ENCODE data around the gene CSF1. TPM values are rescaled to one million over a fixed set of nuclear protein-coding genes. Genes with fewer than 3 reads are reported as not detected.

CSF1 gene
- total RNA-seq, 4 donors from 2014 or later = 7.6 to 34.8 (median 15.9) TPM

DNA sequence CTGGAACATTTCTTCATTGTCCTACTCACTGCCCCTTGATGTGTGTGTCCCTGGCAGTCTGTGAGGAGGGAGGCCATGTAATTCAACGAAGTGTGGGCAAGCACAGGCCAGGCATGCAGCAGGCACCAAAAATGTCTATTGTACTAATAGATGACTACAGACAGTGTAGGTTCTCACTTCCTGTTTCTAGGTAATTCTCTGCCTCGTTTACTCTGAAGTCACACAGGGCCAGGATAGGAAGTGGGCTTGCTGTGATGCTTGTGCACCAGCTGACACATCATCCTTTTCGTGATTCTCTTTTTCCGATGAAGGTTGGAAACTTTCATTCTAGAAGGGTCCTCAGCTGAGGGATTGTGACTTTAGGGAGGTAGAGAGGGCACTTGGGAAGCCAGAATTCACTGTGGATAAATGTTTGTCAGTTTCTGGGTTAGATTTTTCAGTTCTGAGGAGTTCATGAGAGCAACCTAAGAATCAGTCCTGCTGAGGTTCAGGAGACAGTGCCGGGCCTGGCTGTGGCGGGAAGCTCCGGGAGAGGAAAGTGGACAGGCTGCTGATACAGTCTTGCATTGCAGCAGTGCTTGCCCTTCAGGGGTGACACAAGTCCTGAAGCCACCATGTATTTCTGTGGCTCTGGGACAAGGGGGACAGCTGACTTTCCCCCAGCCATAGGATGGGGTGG lies 4.3 kb upstream of the CSF1 start:
- no peaks in the 10 kb centered on the region for H3K36me3 ChIP-seq
- peaks cover 8 to 37% (median 9%) of the 10 kb centered on the region in 3 donors for H3K4me1 ChIP-seq
- DNase-seq = no peak
- peak overlapping the region in 2 of 4 donors; percentile 16 to 21 for H3K27ac ChIP-seq
- intact Hi-C loops (cut with DNase I) = no loop called here
- H3K4me3 ChIP-seq = no peak overlapping the region
- WGBS, 2 donors = 67 to 69% methylated on average over 3 to 7 of the region's 7 CpGs
- no peaks in the 10 kb centered on the region for H3K9me3 ChIP-seq
- TF ChIP-seq CTCF (IDR thresholded peaks at IDR 0.05) (no peak), POLR2A (IDR thresholded peaks at IDR 0.05) (peak in 1 of 4 donors; percentile 15)
- H3K27me3 ChIP-seq = no peaks in the 10 kb centered on the region

GRCh38 chr1:109906839-109907180 lies 3.8 kb upstream of the CSF1 start:
- H3K36me3 ChIP-seq = no peaks in the 10 kb centered on the region
- H3K27me3 ChIP-seq = no peaks in the 10 kb centered on the region
- intact Hi-C loops (cut with DNase I) = no loop called here
- H3K4me1 ChIP-seq = peaks cover 6 to 37% (median 9%) of the 10 kb centered on the region in 3 donors
- H3K4me3 ChIP-seq = no peak overlapping the region
- TF ChIP-seq POLR2A (IDR thresholded peaks at IDR 0.05) (no peak), CTCF (IDR thresholded peaks at IDR 0.05) (no peak)
- no peak for DNase-seq
- H3K9me3 ChIP-seq = no peaks in the 10 kb centered on the region
- H3K27ac ChIP-seq = peak overlapping the region in 2 of 4 donors; percentile 16 to 21
- WGBS, 2 donors = 88% methylated on average over 2 of the region's 4 CpGs; no CpG with 5 or more reads in 1 of the 2 donors

DNA sequence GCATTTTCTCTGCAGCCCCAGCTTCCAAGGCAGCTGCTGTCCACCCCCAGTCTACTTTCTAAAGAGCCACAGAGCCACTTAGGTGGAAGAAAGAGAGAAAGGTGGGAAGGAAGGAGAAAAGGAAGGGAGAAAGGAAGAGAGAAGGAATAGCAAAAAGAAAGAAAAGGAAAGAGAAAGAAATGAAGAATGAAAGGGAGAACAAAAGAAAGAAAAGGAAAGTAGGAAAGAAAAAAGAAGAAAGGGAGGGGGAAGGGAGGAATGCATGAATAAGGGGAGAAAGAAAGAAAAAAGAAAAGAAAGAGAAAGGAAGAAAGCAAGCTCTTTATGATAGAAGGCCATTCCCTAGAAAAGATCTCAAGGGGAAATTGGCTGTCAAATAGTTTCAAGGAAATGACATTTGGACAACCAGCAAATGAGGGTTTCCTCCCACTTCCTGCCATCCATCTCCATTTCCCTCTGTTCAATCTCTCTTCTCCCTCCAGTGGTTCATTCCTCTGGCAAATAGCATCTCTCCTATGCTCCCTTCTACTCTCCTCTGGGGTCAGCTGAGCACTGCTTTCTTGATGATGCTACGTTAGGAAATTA lies 3.4 kb upstream of the CSF1 start:
- Histone ChIP-seq H3K9me3 (no peaks in the 10 kb centered on the region), H3K27ac (peak overlapping the region in 1 of 4 donors; percentile 16), H3K27me3 (no peaks in the 10 kb centered on the region), H3K36me3 (no peaks in the 10 kb centered on the region), H3K4me1 (peaks cover 11 to 39% (median 14%) of the 10 kb centered on the region in 3 donors), H3K4me3 (no peak overlapping the region)
- intact Hi-C loops (cut with DNase I) = no loop called here
- TF ChIP-seq POLR2A (IDR thresholded peaks at IDR 0.05) = no peak
- TF ChIP-seq CTCF (IDR thresholded peaks at IDR 0.05) = no peak
- no peak for DNase-seq
- WGBS, 2 donors = 88 to 100% methylated on average over 1 of the region's 1 CpG

DNA sequence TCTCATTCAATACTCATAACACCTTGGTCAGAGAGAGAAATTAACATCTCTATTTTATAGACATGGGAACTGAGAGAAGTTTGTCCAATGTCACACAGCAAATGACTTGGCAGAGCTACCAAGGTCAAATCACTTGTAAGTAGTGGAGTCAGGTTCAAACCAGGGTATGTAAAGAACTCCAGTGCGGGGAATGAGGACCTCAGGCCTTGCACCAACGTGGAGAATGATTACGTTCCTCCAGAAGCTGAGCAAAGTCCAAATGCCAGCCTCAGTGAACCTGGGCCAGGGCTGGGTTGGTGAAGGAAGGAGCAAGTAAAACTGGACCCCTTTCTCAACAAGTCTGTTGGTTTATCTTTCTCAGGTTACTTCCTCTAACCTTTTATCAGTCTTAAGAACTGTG lies 1.8 kb upstream of the CSF1 start:
- WGBS, 2 donors = 82 to 92% methylated on average over 3 of the region's 3 CpGs
- no peak for DNase-seq
- H3K9me3 ChIP-seq = no peaks in the 10 kb centered on the region
- intact Hi-C loops (cut with DNase I) = no loop called here
- H3K4me3 ChIP-seq = no peak overlapping the region
- no peaks in the 10 kb centered on the region for H3K27me3 ChIP-seq
- TF ChIP-seq CTCF (IDR thresholded peaks at IDR 0.05) = no peak
- TF ChIP-seq POLR2A (IDR thresholded peaks at IDR 0.05) = no peak
- peaks cover 24 to 55% (median 27%) of the 10 kb centered on the region in 3 donors for H3K4me1 ChIP-seq
- H3K36me3 ChIP-seq = no peaks in the 10 kb centered on the region
- no peak overlapping the region for H3K27ac ChIP-seq

DNA sequence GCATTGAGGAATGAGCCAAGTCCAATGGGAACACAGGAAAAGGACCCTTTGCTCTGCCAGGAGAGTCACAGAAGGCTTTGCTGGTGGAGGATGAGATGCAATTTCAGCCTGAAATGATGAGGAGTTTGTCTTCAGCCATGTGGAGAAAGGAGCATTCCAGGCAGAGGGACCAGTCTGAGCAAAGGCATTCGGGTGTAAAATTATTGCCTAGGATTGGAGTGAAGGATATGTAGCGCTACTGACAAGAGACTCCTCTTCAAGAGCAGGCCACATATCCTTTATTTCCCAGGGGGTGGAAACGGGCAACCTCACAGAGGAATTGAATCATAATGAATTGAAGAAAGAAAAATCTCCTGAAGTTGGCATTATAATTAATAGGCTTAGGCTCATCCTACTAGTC lies 1.1 kb upstream of the CSF1 start:
- TF ChIP-seq POLR2A (IDR thresholded peaks at IDR 0.05) (no peak), CTCF (IDR thresholded peaks at IDR 0.05) (no peak)
- H3K4me3 ChIP-seq = no peak overlapping the region
- WGBS, 2 donors = 53 to 57% methylated on average over 3 of the region's 3 CpGs
- H3K9me3 ChIP-seq = no peaks in the 10 kb centered on the region
- no peak for DNase-seq
- H3K27me3 ChIP-seq = no peaks in the 10 kb centered on the region
- H3K36me3 ChIP-seq = no peaks in the 10 kb centered on the region
- H3K27ac ChIP-seq = peak overlapping the region in 2 of 4 donors; percentile 84 to 92
- peaks cover 31 to 62% (median 32%) of the 10 kb centered on the region in 3 donors for H3K4me1 ChIP-seq
- intact Hi-C loops (cut with DNase I) = no loop called here
